ENCODE data around the gene DVL3.

The DVL3 gene

GRCh38 chr3:184209146-184209923 is 54.2 kb downstream of the DVL3 start:
- in situ Hi-C loops (cut with HindIII; ENCODE audit: low sequenced_read_pairs): no loop called here

GRCh38 chr3:184211297-184211696 is 56.1 kb downstream of the DVL3 start:
- in situ Hi-C loops (cut with HindIII; ENCODE audit: low sequenced_read_pairs): no loop called here

DNA sequence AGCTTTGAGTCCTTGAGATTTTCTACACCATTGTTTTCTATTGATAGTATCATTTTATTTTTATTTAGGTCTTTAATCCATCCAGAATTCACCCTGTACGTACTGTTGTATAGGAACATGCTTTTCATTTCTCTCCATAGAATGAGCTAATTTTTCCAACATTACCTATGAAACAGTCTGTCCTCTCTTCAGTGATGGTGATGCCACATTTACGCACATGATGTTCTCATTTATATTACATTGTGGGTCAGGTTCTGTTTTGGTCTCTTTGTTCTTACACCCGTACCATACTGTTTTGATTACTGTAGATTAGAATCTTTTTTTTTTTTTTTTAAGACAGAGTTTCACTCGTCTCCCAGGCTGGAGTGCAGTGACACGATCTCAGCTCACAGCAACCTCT is 56.5 kb downstream of the DVL3 start:
- in situ Hi-C loops (cut with HindIII; ENCODE audit: low sequenced_read_pairs): no loop called here

DNA sequence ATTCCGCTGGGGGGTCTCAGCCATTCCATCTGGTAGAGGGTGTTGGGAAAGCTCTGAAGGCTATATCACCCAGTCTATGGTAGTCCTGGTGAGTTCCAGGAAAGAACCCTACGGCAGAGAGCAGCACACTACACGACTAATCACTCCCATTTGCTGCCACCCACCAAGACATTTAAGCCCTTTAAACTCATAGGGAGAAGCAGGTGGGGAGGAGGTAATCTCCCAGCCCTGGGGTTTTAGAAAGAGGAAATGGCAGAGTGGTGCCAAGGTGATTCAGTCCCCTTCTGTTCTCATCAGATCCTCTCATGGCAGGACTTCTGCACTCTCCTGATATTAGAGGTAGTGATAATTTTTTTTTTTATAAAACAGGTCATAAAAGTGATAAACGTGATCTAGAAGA is 63.6 kb downstream of the DVL3 start:
- in situ Hi-C loops (cut with HindIII; ENCODE audit: low sequenced_read_pairs): no loop called here

DNA sequence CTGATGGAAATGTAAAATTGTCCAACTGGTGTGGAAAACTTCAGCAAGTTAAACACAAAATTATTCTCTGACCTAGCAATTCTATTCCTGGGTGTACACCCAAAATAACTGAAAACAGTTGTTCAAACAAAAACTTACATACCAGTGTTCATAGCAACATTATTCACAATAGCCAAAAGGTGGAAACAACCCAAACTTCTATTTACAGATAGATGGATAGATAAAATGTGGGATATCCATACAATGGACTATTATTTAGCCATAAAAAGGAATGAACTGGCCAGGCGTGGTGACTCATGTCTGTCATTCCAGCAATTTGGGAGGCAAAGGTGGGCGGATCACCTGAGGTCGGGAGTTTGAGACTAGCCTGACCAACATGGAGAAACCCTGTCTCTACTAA is 67.3 kb downstream of the DVL3 start:
- in situ Hi-C loops (cut with HindIII; ENCODE audit: low sequenced_read_pairs): no loop called here

All from endothelial cell of hepatic sinusoid (primary cell).